KMS-11 (cell line): ENCODE measurements around the gene USP49.

Experiments
- H2AFZ ChIP-seq: fragments of 200-600 bp; sonication (generic); 2 replicates; pipeline ENCODE4 v1.6.1; 2016; ENCODE audit warnings: antibody characterized with exemption, mixed run types, low read depth
- H3K27ac ChIP-seq: fragments of 200-600 bp; sonication (generic); 2 replicates; pipeline ENCODE4 v1.6.1; 2016; ENCODE audit warnings: mild to moderate bottlenecking, mixed run types
- H3K27me3 ChIP-seq: fragments of 200-600 bp; sonication (generic); 2 replicates; pipeline ENCODE4 v1.6.1; 2017; ENCODE audit warnings: mild to moderate bottlenecking, low read depth, mixed run types, moderate library complexity; ENCODE audit not compliant: insufficient read depth
- H3K36me3 ChIP-seq: fragments of 200-600 bp; sonication (generic); 2 replicates; pipeline ENCODE4 v1.6.1; 2017; ENCODE audit warnings: mild to moderate bottlenecking, mixed run types; ENCODE audit not compliant: insufficient read depth
- H3K4me1 ChIP-seq: fragments of 200-600 bp; sonication (generic); 2 replicates; pipeline ENCODE4 v1.6.1; 2016; ENCODE audit warnings: mild to moderate bottlenecking, low read depth, mixed run types; ENCODE audit not compliant: poor library complexity, severe bottlenecking
- H3K4me2 ChIP-seq: fragments of 200-600 bp; sonication (generic); 2 replicates; pipeline ENCODE4 v1.7.0; 2016; ENCODE audit warnings: mild to moderate bottlenecking, mixed run types
- H3K4me3 ChIP-seq: fragments of 200-600 bp; sonication (generic); IDR thresholded peaks from 2 replicates; pipeline ENCODE4 v1.6.1; 2017; ENCODE audit warnings: low read depth, low read length, mixed read lengths; ENCODE audit not compliant: insufficient read depth
- H3K79me2 ChIP-seq: fragments of 200-600 bp; sonication (generic); 2 replicates; pipeline ENCODE4 v1.6.1; 2016; ENCODE audit warnings: low read depth, mixed run types; ENCODE audit not compliant: insufficient read depth
- H3K9ac ChIP-seq: fragments of 200-600 bp; sonication (generic); 2 replicates; pipeline ENCODE4 v1.6.1; 2016; ENCODE audit warnings: mild to moderate bottlenecking, mixed run types
- H4K20me1 ChIP-seq: fragments of 200-600 bp; sonication (generic); 2 replicates; pipeline ENCODE4 v1.6.1; 2016; ENCODE audit warnings: mild to moderate bottlenecking, mixed run types; ENCODE audit not compliant: insufficient read depth
- TF ChIP-seq, protein P1 (sequence below): fragments of 200-600 bp; sonication (generic); conservative IDR thresholded peaks from 2 replicates; pipeline ENCODE4 v1.6.1; 2017; ENCODE audit warnings: low read depth, mild to moderate bottlenecking, antibody characterized with exemption, low read length, moderate library complexity, mixed read lengths

The USP49 gene

DNA sequence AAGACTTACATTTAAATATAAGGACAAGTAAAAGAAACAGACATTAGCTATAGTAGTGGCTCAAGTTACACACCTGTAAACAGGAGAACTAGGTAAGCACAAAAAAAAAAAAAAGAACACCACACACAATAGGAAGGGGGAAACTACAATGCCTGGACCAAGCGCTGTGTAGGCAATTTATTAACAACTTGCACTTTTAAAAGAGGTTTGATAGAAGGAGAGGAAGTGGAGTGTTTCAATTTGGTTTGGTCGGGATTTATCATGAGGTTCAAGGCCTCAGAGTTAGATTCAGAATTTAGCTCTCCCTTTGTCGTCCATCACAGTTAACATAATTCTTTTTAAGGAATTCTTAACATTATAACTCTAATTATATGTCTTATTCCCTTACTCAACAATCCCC, 1.1 kb upstream of the USP49 start:
- Histone ChIP-seq H3K27ac (peak overlapping the region; percentile 71), H3K4me3 (no peak overlapping the region)

DNA sequence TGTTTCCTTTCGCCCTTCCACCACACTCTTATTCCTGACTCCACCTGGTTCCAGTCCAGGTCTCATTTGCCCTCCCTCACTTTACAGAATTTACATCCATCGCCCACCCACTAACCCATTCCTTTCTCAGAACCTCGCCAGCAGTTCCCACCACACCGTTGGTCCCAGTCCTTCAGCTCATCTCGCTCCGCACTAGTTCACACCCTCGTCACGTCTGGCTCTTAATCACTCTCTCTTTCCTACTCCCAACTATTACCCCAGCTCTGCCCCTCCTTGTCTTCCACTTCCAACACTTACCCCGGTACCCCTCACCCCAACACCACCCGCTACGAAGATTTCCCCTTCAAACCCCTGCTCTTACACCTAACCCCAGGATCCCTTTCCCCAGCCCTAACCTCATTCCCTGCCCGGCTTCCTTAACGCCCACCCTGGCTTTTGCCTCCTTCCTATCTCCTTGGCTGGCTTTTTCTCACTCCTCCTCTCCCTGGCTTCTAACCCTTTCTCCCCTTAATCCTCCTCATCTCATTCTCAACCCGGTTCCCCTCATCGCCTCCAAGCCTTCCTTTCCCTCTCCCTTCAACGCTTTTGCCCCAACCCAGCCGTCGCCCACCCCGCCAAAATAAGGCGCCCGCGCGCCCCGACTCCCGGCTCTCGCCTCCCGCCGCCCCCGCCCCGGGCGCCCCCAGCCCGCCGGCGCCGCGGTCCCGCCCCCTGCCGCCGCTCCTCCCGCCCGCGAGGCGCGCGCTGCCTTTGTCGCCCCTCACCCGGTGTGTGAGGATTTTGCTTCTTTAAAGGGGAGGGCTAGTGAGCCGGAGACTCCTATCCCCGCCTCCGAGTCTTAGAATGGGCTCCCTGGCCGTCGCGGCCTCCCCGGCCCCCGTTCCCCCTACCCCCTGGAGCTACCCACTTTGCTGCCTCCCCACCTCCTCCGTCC, 542 bp downstream of the USP49 start:
- no peak overlapping the region for H3K27ac ChIP-seq
- peak overlapping the region; percentile 41; the same call in 1 of the 2 replicates for H2AFZ ChIP-seq
- H3K79me2 ChIP-seq: no peaks in the 10 kb centered on the region

More for the DNA sequence above, 1.1 kb upstream of the USP49 start:
- TF ChIP-seq, protein P1, sequence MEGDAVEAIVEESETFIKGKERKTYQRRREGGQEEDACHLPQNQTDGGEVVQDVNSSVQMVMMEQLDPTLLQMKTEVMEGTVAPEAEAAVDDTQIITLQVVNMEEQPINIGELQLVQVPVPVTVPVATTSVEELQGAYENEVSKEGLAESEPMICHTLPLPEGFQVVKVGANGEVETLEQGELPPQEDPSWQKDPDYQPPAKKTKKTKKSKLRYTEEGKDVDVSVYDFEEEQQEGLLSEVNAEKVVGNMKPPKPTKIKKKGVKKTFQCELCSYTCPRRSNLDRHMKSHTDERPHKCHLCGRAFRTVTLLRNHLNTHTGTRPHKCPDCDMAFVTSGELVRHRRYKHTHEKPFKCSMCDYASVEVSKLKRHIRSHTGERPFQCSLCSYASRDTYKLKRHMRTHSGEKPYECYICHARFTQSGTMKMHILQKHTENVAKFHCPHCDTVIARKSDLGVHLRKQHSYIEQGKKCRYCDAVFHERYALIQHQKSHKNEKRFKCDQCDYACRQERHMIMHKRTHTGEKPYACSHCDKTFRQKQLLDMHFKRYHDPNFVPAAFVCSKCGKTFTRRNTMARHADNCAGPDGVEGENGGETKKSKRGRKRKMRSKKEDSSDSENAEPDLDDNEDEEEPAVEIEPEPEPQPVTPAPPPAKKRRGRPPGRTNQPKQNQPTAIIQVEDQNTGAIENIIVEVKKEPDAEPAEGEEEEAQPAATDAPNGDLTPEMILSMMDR: no peak
- Histone ChIP-seq H3K79me2 (no peaks in the 10 kb centered on the region), H2AFZ (peak overlapping the region; percentile 58), H3K9ac (peak overlapping the region; percentile 68; the same call in 1 of the 2 replicates), H4K20me1 (no peaks in the 10 kb centered on the region), H3K4me2 (peak overlapping the region; percentile 81), H3K27me3 (no peaks in the 10 kb centered on the region; the same call in 1 of the 2 replicates), H3K4me1 (peaks cover 25% of the 10 kb centered on the region), H3K36me3 (no peaks in the 10 kb centered on the region)

DNA sequence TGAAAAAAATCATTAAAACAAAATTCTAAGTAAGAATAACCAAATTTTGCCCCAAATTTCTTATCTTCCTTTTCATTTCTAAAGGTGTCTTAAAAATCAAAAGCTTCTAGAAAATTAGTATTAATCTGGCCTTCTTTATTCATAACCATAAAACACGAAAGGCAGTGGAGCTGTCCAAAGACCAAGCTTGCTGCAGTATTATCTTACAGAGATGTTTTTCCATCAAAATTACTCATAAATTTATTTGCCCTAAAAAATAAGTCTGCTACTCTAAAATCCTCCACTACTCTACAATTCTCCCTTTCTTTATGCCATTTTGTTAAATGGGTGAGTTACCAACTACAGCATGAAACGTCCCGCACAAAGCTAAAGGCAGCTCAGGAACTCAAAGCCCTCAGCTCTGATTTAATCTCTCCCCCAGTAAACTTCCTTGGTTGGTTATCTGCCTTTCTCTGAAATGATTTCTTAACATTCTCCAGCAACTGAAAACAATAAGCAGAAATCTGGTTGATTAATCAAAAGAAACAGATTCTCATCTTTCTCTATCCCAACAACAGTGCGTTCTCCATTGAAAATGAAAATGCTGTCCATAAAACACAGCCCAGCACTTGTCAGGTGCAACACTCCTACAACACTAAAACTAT, 2.1 kb downstream of the USP49 start:
- Histone ChIP-seq H3K79me2 (no peaks in the 10 kb centered on the region), H3K4me3 (no peak overlapping the region), H3K27ac (no peak overlapping the region), H3K36me3 (no peaks in the 10 kb centered on the region), H2AFZ (no peak overlapping the region), H3K4me1 (peaks cover 21% of the 10 kb centered on the region), H4K20me1 (no peaks in the 10 kb centered on the region), H3K4me2 (no peak overlapping the region), H3K9ac (no peak overlapping the region), H3K27me3 (no peaks in the 10 kb centered on the region; the same call in 1 of the 2 replicates)
- TF ChIP-seq, protein P1: no peak

More for the DNA sequence above, 542 bp downstream of the USP49 start:
- peaks cover 25% of the 10 kb centered on the region for H3K4me1 ChIP-seq
- H3K4me2 ChIP-seq: peak overlapping the region; percentile 86
- no peaks in the 10 kb centered on the region for H4K20me1 ChIP-seq
- peak overlapping the region; percentile 68; the same call in 1 of the 2 replicates for H3K9ac ChIP-seq
- H3K27me3 ChIP-seq: no peaks in the 10 kb centered on the region; the same call in 1 of the 2 replicates
- TF ChIP-seq, protein P1: no peak
- H3K4me3 ChIP-seq: no peak overlapping the region
- no peaks in the 10 kb centered on the region for H3K36me3 ChIP-seq

DNA sequence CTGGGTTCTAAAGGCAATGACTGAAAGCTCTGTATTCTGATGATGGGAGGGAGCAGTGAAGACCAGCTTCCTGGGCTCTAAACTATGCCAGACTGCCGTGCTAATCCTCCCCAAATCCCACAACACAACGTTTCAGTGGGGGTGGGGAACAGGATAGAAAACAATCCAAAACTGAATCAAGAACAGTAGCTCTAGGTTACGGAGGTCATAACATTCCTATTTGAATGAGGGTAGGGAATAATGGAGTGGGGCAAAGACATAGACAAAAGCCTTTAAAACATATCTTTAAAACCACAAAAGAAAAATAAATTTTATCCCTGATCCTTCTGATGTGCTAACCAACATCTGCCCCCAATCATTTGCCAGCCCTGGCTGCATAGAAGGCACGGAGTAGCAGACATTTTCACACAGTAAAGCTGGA, 7.8 kb downstream of the USP49 start:
- no peak overlapping the region for H2AFZ ChIP-seq
- H3K27ac ChIP-seq: no peak overlapping the region
- H3K27me3 ChIP-seq: no peaks in the 10 kb centered on the region; the same call in 1 of the 2 replicates

More for the DNA sequence above, 7.8 kb downstream of the USP49 start:
- Histone ChIP-seq H3K9ac (no peak overlapping the region), H3K36me3 (no peaks in the 10 kb centered on the region), H3K4me3 (no peak overlapping the region), H3K4me1 (no peaks in the 10 kb centered on the region), H3K4me2 (no peak overlapping the region), H3K79me2 (no peaks in the 10 kb centered on the region), H4K20me1 (no peaks in the 10 kb centered on the region)
- TF ChIP-seq, protein P1: no peak
